Endothelial cell of umbilical vein (primary cell): ENCODE data around the gene B3GNT3. TPM values are rescaled to one million over a fixed set of nuclear protein-coding genes. Genes with fewer than 3 reads are reported as not detected.

ENCODE experiments used
- BruUV-seq: library from RNA; stranded (reverse); fragments of 400-500 nt; replicated peaks from 2 replicates; lab custom pipeline; 2021; lab: Mats Ljungman, UMichigan
- CTCF ChIA-PET: fragments of 300-600, 350-600 bp; sonication (Branson Sonifier 250); formaldehyde crosslinking; loops from one replicate; lab custom pipeline; 2021; ENCODE audit warnings: antibody characterized with exemption, inconsistent platforms; lab: Charles Lee
- POLR2A ChIA-PET: fragments of 300-600, 350-600 bp; sonication (Branson Sonifier 250); formaldehyde crosslinking; loops from one replicate; lab custom pipeline; 2021; ENCODE audit warnings: antibody characterized with exemption, inconsistent platforms; lab: Charles Lee
- DNase-seq: peaks from one replicate; pipeline ENCODE4 v3.0.0-alpha.2; 2011; ENCODE audit warnings: low read depth, low spot score
- FAIRE-seq: peaks from 2 replicates; lab custom pipeline; 2011; peaks lifted over from hg19 to GRCh38; lab: Jason Lieb, UNC
- H2AFZ ChIP-seq: 2 replicates; pipeline ENCODE4 v1.6.0; 2012; ENCODE audit warnings: low read depth, low read length, control low read depth, inconsistent platforms
- H3K27ac ChIP-seq: 2 replicates; pipeline ENCODE4 v1.5.1; 2011; ENCODE audit warnings: low read depth, mild to moderate bottlenecking, control low read depth, low read length, moderate library complexity; ENCODE audit not compliant: insufficient read depth
- H3K27me3 ChIP-seq, 2 experiments: 2 replicates each; pipeline versions ENCODE4 v1.6.0 to v1.6.1; 2011; ENCODE audit warnings: low read length in 2 of 2, mixed read lengths in 1 of 2; ENCODE audit not compliant: control insufficient read depth in 2 of 2, insufficient read depth in 2 of 2
- H3K36me3 ChIP-seq, 2 experiments: 2 replicates in 1 of 2; 3 replicates in 1 of 2; pipeline ENCODE4 v1.5.1; 2011; ENCODE audit warnings: low read length in 2 of 2, mild to moderate bottlenecking in 1 of 2, moderate library complexity in 1 of 2; ENCODE audit not compliant: control insufficient read depth in 2 of 2, insufficient read depth in 2 of 2; ENCODE audit errors: extremely low read depth in 1 of 2
- H3K4me1 ChIP-seq: 3 replicates; pipeline ENCODE4 v1.5.1; 2011; ENCODE audit warnings: mild to moderate bottlenecking, low read length; ENCODE audit not compliant: control insufficient read depth, insufficient read depth; ENCODE audit errors: extremely low read depth
- H3K4me2 ChIP-seq: 2 replicates; pipeline ENCODE4 v1.6.1; 2011; ENCODE audit warnings: low read length, control low read depth, mixed read lengths; ENCODE audit not compliant: insufficient read depth
- H3K4me3 ChIP-seq, 3 experiments: fragments of 200-600 bp in 1 of 3; sonication (generic), shearing (Covaris generic) in 1 of 3; replicated peaks in 1 of 3; 2 replicates each; pipeline ENCODE4 v1.5.1; 2011 to 2016; ENCODE audit warnings: control low read depth in 3 of 3, low read length in 3 of 3, mild to moderate bottlenecking in 2 of 3, inconsistent platforms in 1 of 3, low read depth in 1 of 3, moderate library complexity in 1 of 3; ENCODE audit not compliant: insufficient read depth in 1 of 3
- H3K79me2 ChIP-seq: 2 replicates; pipeline ENCODE4 v1.6.0; 2012; ENCODE audit warnings: low read length, inconsistent platforms; ENCODE audit not compliant: control insufficient read depth, insufficient read depth
- H3K9ac ChIP-seq: replicated peaks from 2 replicates; pipeline ENCODE3; 2011; ENCODE audit warnings: low read length, control low read depth; ENCODE audit not compliant: insufficient read depth; ENCODE audit errors: extremely low read depth
- H3K9me1 ChIP-seq: replicated peaks from 3 replicates; pipeline ENCODE4 v1.6.0; 2011; ENCODE audit warnings: mild to moderate bottlenecking, low read length; ENCODE audit not compliant: control insufficient read depth, insufficient read depth; ENCODE audit errors: extremely low read depth
- H3K9me3 ChIP-seq: replicated peaks from 2 replicates; pipeline ENCODE4 v1.5.1; 2012; ENCODE audit warnings: low read length, inconsistent platforms; ENCODE audit not compliant: control insufficient read depth, insufficient read depth
- H4K20me1 ChIP-seq: replicated peaks from 2 replicates; pipeline ENCODE3; 2011; ENCODE audit warnings: mild to moderate bottlenecking, low read length; ENCODE audit not compliant: control insufficient read depth, insufficient read depth; ENCODE audit errors: extremely low read depth
- EZH2 ChIP-seq: IDR thresholded peaks from 2 replicates; pipeline ENCODE4 v1.6.1; 2012; ENCODE audit warnings: borderline replicate concordance, low read depth, mild to moderate bottlenecking, moderate library complexity, low read length, inconsistent platforms; ENCODE audit not compliant: severe bottlenecking
- FOS ChIP-seq: IDR thresholded peaks from 2 replicates; pipeline ENCODE4 v1.6.1; 2011; ENCODE audit warnings: mild to moderate bottlenecking, low read length, moderate library complexity, borderline replicate concordance; ENCODE audit not compliant: insufficient read depth
- GATA2 ChIP-seq: IDR thresholded peaks from 2 replicates; pipeline ENCODE4 v1.7.0; 2011; ENCODE audit warnings: low read depth, mild to moderate bottlenecking, moderate library complexity, mixed read lengths, low read length; ENCODE audit not compliant: insufficient read length, insufficient read depth
- JUN ChIP-seq: IDR thresholded peaks from 2 replicates; pipeline ENCODE4 v1.6.1; 2011; ENCODE audit warnings: borderline replicate concordance, low read depth; ENCODE audit not compliant: insufficient read length, insufficient read depth
- MYC ChIP-seq: IDR thresholded peaks from one replicate; pipeline ENCODE4 v1.6.1; 2011; ENCODE audit warnings: mild to moderate bottlenecking, low read depth, low read length
- POLR2A ChIP-seq: IDR thresholded peaks from 2 replicates; pipeline ENCODE4 v1.6.1; 2012; ENCODE audit warnings: low read depth, mild to moderate bottlenecking, control low read depth, low read length
- POLR2AphosphoS5 ChIP-seq: IDR thresholded peaks from 2 replicates; pipeline ENCODE4 v1.6.1; 2012; ENCODE audit warnings: low read depth, mild to moderate bottlenecking, control low read depth, low read length, moderate library complexity; ENCODE audit not compliant: insufficient read depth
- dilution Hi-C: fragments of 300-500 bp; cut with MboI; formaldehyde crosslinking; loops from one replicate; pipeline ENCODE4 v1.15.0; 2019; ENCODE audit warnings: low sequenced_read_pairs; ENCODE audit not compliant: extremely low pct_ligation_motif_present
- intact Hi-C: fragments of 100-400 bp; cut with micrococcal nuclease; formaldehyde crosslinking; loops from one replicate; pipeline ENCODE4 v1.10.0; 2022
- polyA plus RNA-seq, 4 experiments: library from polyadenylated mRNA; depleted of rRNA in 3 of 4; stranded (reverse) in 3 of 4; unstranded in 1 of 4; fragments of >200 nt; gene quantifications; 2 replicates each; pipeline versions ENCODE4 v1.2.1 to v1.2.3, GENCODE V29; 2011 to 2012; ENCODE audit warnings: missing spikeins in 1 of 4
- total RNA-seq: library from RNA; stranded (reverse); gene quantifications from 2 replicates; pipeline ENCODE4 v1.2.3, GENCODE V29; 2021
- TF ChIP-seq, protein P1 (sequence below), 2 donors: IDR thresholded peaks; 1 replicate in 1 of 2; 2 replicates in 1 of 2; pipeline ENCODE4 v1.5.1; 2011; ENCODE audit warnings: low read length in 2 of 2, mild to moderate bottlenecking in 2 of 2, moderate library complexity in 2 of 2, control low read depth in 1 of 2, inconsistent platforms in 1 of 2, low read depth in 1 of 2; ENCODE audit not compliant: insufficient read depth in 1 of 2; ENCODE audit errors: extremely low read depth in 1 of 2
- TF ChIP-seq, protein P2 (sequence below): IDR thresholded peaks from 2 replicates; pipeline ENCODE4 v1.6.1; 2011; ENCODE audit not compliant: insufficient read depth, insufficient read length

B3GNT3 gene
- total and polyA plus RNA-seq, 2 donors (not counting 3 experiments of a cell fraction or from before 2014, with no cell fraction given): 0.10 TPM; not detected in 1

DNA sequence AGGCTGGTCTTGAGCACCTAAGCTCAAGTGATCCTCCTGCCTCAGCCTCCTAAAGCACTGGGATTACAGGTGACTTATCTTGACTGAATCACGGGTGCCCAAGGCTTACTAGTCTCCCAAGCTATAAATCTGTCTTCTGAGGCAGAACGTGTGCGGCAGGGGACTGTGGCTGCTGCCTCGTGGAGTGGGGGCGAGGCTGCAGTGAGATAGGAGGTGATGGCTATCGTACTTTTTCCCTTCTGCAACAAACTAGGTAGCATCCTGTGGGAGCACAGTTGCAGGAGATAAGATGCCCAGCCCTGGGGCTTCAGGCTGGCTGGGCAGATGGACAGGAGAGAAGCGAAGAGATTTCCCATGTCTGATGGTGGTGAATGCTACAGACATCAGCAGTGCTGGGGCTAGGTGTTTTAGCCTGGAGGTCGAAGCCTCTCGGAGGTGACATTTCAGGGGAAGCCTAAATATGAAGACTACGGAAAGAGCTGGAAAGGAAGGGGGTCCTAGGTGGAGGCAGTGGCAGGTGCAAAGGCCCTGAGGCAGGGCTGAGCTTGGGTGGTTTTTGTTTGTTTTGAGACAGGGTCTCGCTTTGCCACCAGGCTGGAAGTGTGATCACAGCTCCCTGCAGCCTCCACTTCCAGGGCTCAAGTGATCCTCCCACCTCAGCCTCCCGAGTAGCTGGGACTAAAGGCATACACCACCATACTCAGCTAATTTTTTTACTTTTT, 7.4 kb downstream of the B3GNT3 start:
- Histone ChIP-seq H3K27me3 (no peaks in the 10 kb centered on the region), H3K4me2 (no peak overlapping the region), H4K20me1 (no peaks in the 10 kb centered on the region), H3K4me1 (no peaks in the 10 kb centered on the region), H3K9ac (no peak overlapping the region), H3K9me1 (no peaks in the 10 kb centered on the region), H3K36me3 (no peaks in the 10 kb centered on the region), H2AFZ (no peak overlapping the region), H3K79me2 (no peaks in the 10 kb centered on the region), H3K4me3 (no peak overlapping the region), H3K9me3 (no peaks in the 10 kb centered on the region), H3K27ac (no peak overlapping the region)
- dilution Hi-C loops (no loop called here), intact Hi-C loops (no loop called here)
- CTCF ChIA-PET: interaction anchor here (1.9 kb wide), 1 partner anchor 36 kb away, joined by 6 read pairs; no protein-coding TSS in a partner anchor
- DNase-seq (no peak), FAIRE-seq (no peak)
- BruUV-seq: no TSS peak
- POLR2A ChIA-PET: no interaction called here
- TF ChIP-seq GATA2 (no peak), MYC (no peak), JUN (no peak), POLR2A (no peak), FOS (no peak), EZH2 (no peak), POLR2AphosphoS5 (no peak)
- TF ChIP-seq, protein P1, sequence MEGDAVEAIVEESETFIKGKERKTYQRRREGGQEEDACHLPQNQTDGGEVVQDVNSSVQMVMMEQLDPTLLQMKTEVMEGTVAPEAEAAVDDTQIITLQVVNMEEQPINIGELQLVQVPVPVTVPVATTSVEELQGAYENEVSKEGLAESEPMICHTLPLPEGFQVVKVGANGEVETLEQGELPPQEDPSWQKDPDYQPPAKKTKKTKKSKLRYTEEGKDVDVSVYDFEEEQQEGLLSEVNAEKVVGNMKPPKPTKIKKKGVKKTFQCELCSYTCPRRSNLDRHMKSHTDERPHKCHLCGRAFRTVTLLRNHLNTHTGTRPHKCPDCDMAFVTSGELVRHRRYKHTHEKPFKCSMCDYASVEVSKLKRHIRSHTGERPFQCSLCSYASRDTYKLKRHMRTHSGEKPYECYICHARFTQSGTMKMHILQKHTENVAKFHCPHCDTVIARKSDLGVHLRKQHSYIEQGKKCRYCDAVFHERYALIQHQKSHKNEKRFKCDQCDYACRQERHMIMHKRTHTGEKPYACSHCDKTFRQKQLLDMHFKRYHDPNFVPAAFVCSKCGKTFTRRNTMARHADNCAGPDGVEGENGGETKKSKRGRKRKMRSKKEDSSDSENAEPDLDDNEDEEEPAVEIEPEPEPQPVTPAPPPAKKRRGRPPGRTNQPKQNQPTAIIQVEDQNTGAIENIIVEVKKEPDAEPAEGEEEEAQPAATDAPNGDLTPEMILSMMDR (IDR thresholded peaks at IDR 0.05; ENCODE audit: extremely low read depth in 1 of 2, insufficient read depth in 1 of 2, low read depth in 1 of 2, low read length in 2 of 2): no peak
- TF ChIP-seq, protein P2, sequence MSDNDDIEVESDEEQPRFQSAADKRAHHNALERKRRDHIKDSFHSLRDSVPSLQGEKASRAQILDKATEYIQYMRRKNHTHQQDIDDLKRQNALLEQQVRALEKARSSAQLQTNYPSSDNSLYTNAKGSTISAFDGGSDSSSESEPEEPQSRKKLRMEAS: no peak
